GM23338 (cell line): ENCODE results near the gene CFAP57. TPM values are rescaled to one million over a fixed set of nuclear protein-coding genes. Genes with fewer than 3 reads are reported as not detected.

Experiments
- ATAC-seq: fragments of 200-7000 bp; cut with Tn5 transposase; 3 replicates; pipeline ENCODE4 v1.9.1; 2020
- DNase-seq: peaks from one replicate; pipeline ENCODE4 v3.0.0-alpha.2; 2015; ENCODE audit warnings: low spot score
- H2AFZ ChIP-seq: fragments of 200-600 bp; sonication (generic); 2 replicates; pipeline ENCODE4 v1.8.0; 2016; ENCODE audit warnings: antibody characterized with exemption, mild to moderate bottlenecking, moderate library complexity
- H3F3A ChIP-seq: fragments of 200-600 bp; sonication (generic); replicated peaks from 2 replicates; pipeline ENCODE4 v1.8.0; 2017; ENCODE audit warnings: antibody characterized with exemption, mixed run types, low read depth
- H3K27ac ChIP-seq: fragments of 200-600 bp; sonication (generic); 2 replicates; pipeline ENCODE4 v1.6.1; 2016; ENCODE audit warnings: low read depth
- H3K27me3 ChIP-seq: fragments of 200-600 bp; sonication (generic); 2 replicates; pipeline ENCODE4 v1.8.0; 2016; ENCODE audit warnings: mild to moderate bottlenecking, mixed run types, moderate library complexity; ENCODE audit not compliant: insufficient read depth
- H3K36me3 ChIP-seq: fragments of 200-600 bp; sonication (generic); 2 replicates; pipeline ENCODE4 v1.8.0; 2016; ENCODE audit warnings: mild to moderate bottlenecking; ENCODE audit not compliant: insufficient read depth
- H3K4me1 ChIP-seq: fragments of 200-600 bp; sonication (generic); 2 replicates; pipeline ENCODE4 v1.8.0; 2016; ENCODE audit warnings: mild to moderate bottlenecking, moderate library complexity; ENCODE audit not compliant: insufficient read depth
- H3K4me2 ChIP-seq: fragments of 200-600 bp; sonication (generic); 2 replicates; pipeline ENCODE4 v1.7.1; 2017; ENCODE audit warnings: mixed run types
- H3K4me3 ChIP-seq: fragments of 200-600 bp; sonication (generic); 2 replicates; pipeline ENCODE4 v1.6.1; 2016; ENCODE audit warnings: mixed run types
- H3K79me2 ChIP-seq: fragments of 200-600 bp; sonication (generic); replicated peaks from 2 replicates; pipeline ENCODE4 v1.8.0; 2017; ENCODE audit warnings: mild to moderate bottlenecking; ENCODE audit not compliant: insufficient read depth
- H3K9me2 ChIP-seq: fragments of 200-600 bp; sonication (generic); 2 replicates; pipeline ENCODE4 v1.8.0; 2017; ENCODE audit not compliant: insufficient read depth
- H4K20me1 ChIP-seq: fragments of 200-600 bp; sonication (generic); replicated peaks from 2 replicates; pipeline ENCODE4 v1.8.0; 2017; ENCODE audit warnings: mild to moderate bottlenecking; ENCODE audit not compliant: insufficient read depth
- H3K27ac Mint-ChIP-seq: 2 replicates; pipeline ENCODE4 v1.8.0; 2020; ENCODE audit warnings: inconsistent platforms, mild to moderate bottlenecking, moderate library complexity, mixed read lengths
- H3K27me3 Mint-ChIP-seq: 3 replicates; pipeline ENCODE4 v1.8.0; 2022; ENCODE audit warnings: low read depth, mild to moderate bottlenecking, moderate library complexity, mixed read lengths, inconsistent platforms; ENCODE audit not compliant: insufficient read depth, poor library complexity
- H3K36me3 Mint-ChIP-seq: 3 replicates; pipeline ENCODE4 v1.8.0; 2021; ENCODE audit warnings: low read depth, mild to moderate bottlenecking, inconsistent platforms, moderate library complexity, mixed read lengths
- H3K4me1 Mint-ChIP-seq: 3 replicates; pipeline ENCODE4 v1.8.0; 2020; ENCODE audit warnings: mild to moderate bottlenecking, inconsistent platforms, mixed read lengths
- H3K4me3 Mint-ChIP-seq: 3 replicates; pipeline ENCODE4 v1.8.0; 2021; ENCODE audit warnings: moderate library complexity, mild to moderate bottlenecking, inconsistent platforms, mixed read lengths
- H3K9me3 Mint-ChIP-seq: 3 replicates; pipeline ENCODE4 v1.8.0; 2020; ENCODE audit warnings: moderate library complexity, mild to moderate bottlenecking, inconsistent platforms, mixed read lengths
- CREB1 ChIP-seq: fragments of 250-450 bp; sonication (Bioruptor Pico); IDR thresholded peaks from 2 replicates; pipeline ENCODE4 v1.5.0; 2020; ENCODE audit warnings: low read depth, mild to moderate bottlenecking, moderate library complexity
- CTCF ChIP-seq, 2 experiments: fragments of 200-600 bp in 1 of 2; sonication (generic) in 1 of 2; conservative IDR thresholded peaks; 2 replicates each; pipeline versions ENCODE4 v1.5.1 to v1.6.1; 2016 to 2017; ENCODE audit warnings: antibody characterized with exemption in 2 of 2, low read depth in 2 of 2, mild to moderate bottlenecking in 2 of 2, moderate library complexity in 1 of 2
- ETS1 ChIP-seq: IDR thresholded peaks from 2 replicates; pipeline ENCODE4 v1.6.1; 2016; ENCODE audit warnings: antibody characterized with exemption
- NANOG ChIP-seq: IDR thresholded peaks from 2 replicates; pipeline ENCODE4 v1.6.1; 2016; ENCODE audit warnings: antibody characterized with exemption, borderline replicate concordance
- REST ChIP-seq: IDR thresholded peaks from one replicate; pipeline ENCODE4 v1.6.1; 2018; ENCODE audit warnings: antibody characterized with exemption; ENCODE audit not compliant: unreplicated experiment
- STAT1 ChIP-seq: IDR thresholded peaks from one replicate; pipeline ENCODE4 v1.6.1; 2016; ENCODE audit warnings: antibody characterized with exemption; ENCODE audit not compliant: unreplicated experiment
- ZNF114 ChIP-seq: fragments of 250-450 bp; sonication (Bioruptor Pico); IDR thresholded peaks from 2 replicates; pipeline ENCODE4 v1.5.0; 2020; ENCODE audit warnings: mild to moderate bottlenecking, moderate library complexity
- ZNF331 ChIP-seq: fragments of 250-450 bp; sonication (Bioruptor Pico); IDR thresholded peaks from 2 replicates; pipeline ENCODE4 v1.5.0; 2020; ENCODE audit warnings: low read depth, mild to moderate bottlenecking, moderate library complexity
- polyA plus RNA-seq: library from polyadenylated mRNA; unstranded; fragments of >200 nt; fragmentation: Nextera tagmentation; extraction: Ambion mirVana; gene quantifications from 2 replicates; pipeline ENCODE4 v1.2.1, GENCODE V29; 2016
- total RNA-seq: library from RNA; depleted of rRNA; stranded (reverse); fragments of >200 nt; shearing (Covaris generic); gene quantifications from 2 replicates; pipeline ENCODE4 v1.2.3, GENCODE V29; 2014

Gene CFAP57
- total and polyA plus RNA-seq, 2 experiments from 2014 or later = 0.37 to 0.38 TPM

- TF ChIP-seq ETS1 (no peak), STAT1 (no peak), REST (no peak), ZNF331 (CRISPR knock-in tag) (no peak), ZNF114 (CRISPR knock-in tag) (no peak), CTCF (conservative IDR thresholded peaks at IDR 0.05; ENCODE audit: low read depth in 2 of 2) (no peak)
Measured at GRCh38 chr1:43165162-43165561, 7.0 kb upstream of the CFAP57 start (continued).

- Mint-ChIP-seq H3K4me3 (no peak overlapping the region), H3K9me3 (no peaks in the 10 kb centered on the region; the same call in 2 of the 3 replicates), H3K36me3 (peaks cover 69% of the 10 kb centered on the region), H3K4me1 (peaks cover 3% of the 10 kb centered on the region; the same call in 1 of the 3 replicates), H3K27ac (no peak overlapping the region), H3K27me3 (peaks cover 3% of the 10 kb centered on the region)
- H3F3A ChIP-seq = peaks cover 8% of the 10 kb centered on the region; the same call in 1 of the 2 replicates
- no peak overlapping the region for H3K4me3 ChIP-seq
- peaks cover 59% of the 10 kb centered on the region for H3K36me3 ChIP-seq
- H4K20me1 ChIP-seq = no peaks in the 10 kb centered on the region; the same call in 1 of the 2 replicates
- H3K9me2 ChIP-seq = no peaks in the 10 kb centered on the region
- no peaks in the 10 kb centered on the region for H3K27me3 ChIP-seq
- H3K27ac ChIP-seq = peak overlapping the region; percentile 12; the same call in 1 of the 2 replicates
- H3K79me2 ChIP-seq = peaks cover 29% of the 10 kb centered on the region
- no peak for DNase-seq
- 0 out of 2 replicates have a peak, but pooled peaks cover 3% of the 10 kb centered on the region for H3K4me1 ChIP-seq
- no peak overlapping the region for H2AFZ ChIP-seq
- H3K4me2 ChIP-seq = no peak overlapping the region
- no peak for ATAC-seq
- TF ChIP-seq ZNF114 (CRISPR knock-in tag) = no peak
- TF ChIP-seq NANOG = no peak
- TF ChIP-seq CREB1 (CRISPR knock-in tag) = no peak
- TF ChIP-seq ETS1 = no peak
- no peak for TF ChIP-seq REST
- no peak for TF ChIP-seq CTCF (conservative IDR thresholded peaks at IDR 0.05; ENCODE audit: low read depth in 2 of 2)
Measured at GRCh38 chr1:43165765-43166164, 6.4 kb upstream of the CFAP57 start.
